Measurements from ENCODE around the gene BCL2L14. TPM values are rescaled to one million over a fixed set of nuclear protein-coding genes. Genes with fewer than 3 reads are reported as not detected.

Gene BCL2L14
- total RNA-seq, 2 experiments from 2014 or later, result 0.28 to 0.38 TPM

- H3K27ac ChIP-seq (ENCODE audit: low read depth in 1 of 2, low read length in 2 of 2), result no peak overlapping the region
Observed at GRCh38 chr12:12072064-12072760, 1.5 kb downstream of the BCL2L14 start.

GRCh38 chr12:12079291-12079690 lies 8.6 kb downstream of the BCL2L14 start:
- DNase-seq (no peak), ATAC-seq (ENCODE audit: poor library complexity) (no peak)
- H3K9me3 ChIP-seq (ENCODE audit: control insufficient read depth in 1 of 2, insufficient read depth in 1 of 2, low read length in 2 of 2), result no peaks in the 10 kb centered on the region
- H3K4me1 Mint-ChIP-seq (ENCODE audit: low read depth), result no peaks in the 10 kb centered on the region
- H3K9me3 Mint-ChIP-seq, result no peaks in the 10 kb centered on the region
- H3K4me3 Mint-ChIP-seq, result no peak overlapping the region
- ChIA-PET POLR2A (no interaction called here), CTCF (no interaction called here)
- H3K27ac ChIP-seq (ENCODE audit: low read depth in 1 of 2, low read length in 2 of 2), result no peak overlapping the region
- H3K36me3 Mint-ChIP-seq (ENCODE audit: low read depth), result no peaks in the 10 kb centered on the region
- no peak for TF ChIP-seq CTCF (IDR thresholded peaks at IDR 0.05)
- no peak overlapping the region for H3K4me3 ChIP-seq (ENCODE audit: low read length)
- no peaks in the 10 kb centered on the region for H3K36me3 ChIP-seq (ENCODE audit: insufficient read depth, low read length)
- intact Hi-C loops (cut with DNase I, micrococcal nuclease), result no loop called here
- no peaks in the 10 kb centered on the region for H3K27me3 ChIP-seq (ENCODE audit: control insufficient read depth in 1 of 2, insufficient read depth in 2 of 2, low read length in 2 of 2)
- no peak overlapping the region for H3K27ac Mint-ChIP-seq
- no peaks in the 10 kb centered on the region for H3K4me1 ChIP-seq (ENCODE audit: insufficient read depth, low read length)
- no peaks in the 10 kb centered on the region for H3K27me3 Mint-ChIP-seq

More at GRCh38 chr12:12072064-12072760, 1.5 kb downstream of the BCL2L14 start:
- TF ChIP-seq CTCF (IDR thresholded peaks at IDR 0.05), result no peak
- H3K9me3 ChIP-seq (ENCODE audit: control insufficient read depth in 1 of 2, insufficient read depth in 1 of 2, low read length in 2 of 2), result no peaks in the 10 kb centered on the region
- H3K27me3 ChIP-seq (ENCODE audit: control insufficient read depth in 1 of 2, insufficient read depth in 2 of 2, low read length in 2 of 2), result no peaks in the 10 kb centered on the region
- peaks cover 13% of the 10 kb centered on the region for H3K4me1 ChIP-seq (ENCODE audit: insufficient read depth, low read length)
- H3K27me3 Mint-ChIP-seq, result no peaks in the 10 kb centered on the region
- ChIA-PET POLR2A (interaction anchor here (0.9 to 1.6 kb wide), 2 partner anchors 10 to 194 kb away, joined by 3 to 7 read pairs; partner anchors contain the start of gene LRP6), CTCF (no interaction called here)
- no peaks in the 10 kb centered on the region for H3K36me3 Mint-ChIP-seq (ENCODE audit: low read depth)
- intact Hi-C loops (cut with DNase I, micrococcal nuclease), result no loop called here
- DNase-seq (peak; percentile 1 to 62 (median 30)), ATAC-seq (ENCODE audit: poor library complexity) (peak; percentile 69)
- peak overlapping the region; percentile 59 for H3K4me3 Mint-ChIP-seq
- H3K27ac Mint-ChIP-seq, result no peak overlapping the region
- peak overlapping the region; percentile 47 for H3K4me3 ChIP-seq (ENCODE audit: low read length)
- peaks cover 21% of the 10 kb centered on the region for H3K4me1 Mint-ChIP-seq (ENCODE audit: low read depth)
- H3K9me3 Mint-ChIP-seq, result no peaks in the 10 kb centered on the region
- H3K36me3 ChIP-seq (ENCODE audit: insufficient read depth, low read length), result no peaks in the 10 kb centered on the region

GRCh38 chr12:12081836-12082497 lies 11.2 kb downstream of the BCL2L14 start:
- no peaks in the 10 kb centered on the region for H3K27me3 Mint-ChIP-seq
- ChIA-PET CTCF (interaction anchor here (0.8 kb wide), 1 partner anchor 9 kb away, joined by 3 read pairs; no protein-coding TSS in a partner anchor), POLR2A (interaction anchor here (1.1 kb wide), 1 partner anchor 10 kb away, joined by 3 read pairs; no protein-coding TSS in a partner anchor)
- no peaks in the 10 kb centered on the region for H3K9me3 ChIP-seq (ENCODE audit: control insufficient read depth in 1 of 2, insufficient read depth in 1 of 2, low read length in 2 of 2)
- H3K27ac ChIP-seq (ENCODE audit: low read depth in 1 of 2, low read length in 2 of 2), result no peak overlapping the region
- no peaks in the 10 kb centered on the region for H3K36me3 Mint-ChIP-seq (ENCODE audit: low read depth)
- no peaks in the 10 kb centered on the region for H3K4me1 ChIP-seq (ENCODE audit: insufficient read depth, low read length)
- no peak overlapping the region for H3K4me3 ChIP-seq (ENCODE audit: low read length)
- DNase-seq (peak in 3 of 14 experiments; percentile 18 to 28 (median 23)), ATAC-seq (ENCODE audit: poor library complexity) (no peak)
- no peaks in the 10 kb centered on the region for H3K36me3 ChIP-seq (ENCODE audit: insufficient read depth, low read length)
- intact Hi-C loops (cut with DNase I, micrococcal nuclease), result loop anchor here in 1 of 2 experiments (5.0 kb wide), 1 partner anchor 245 kb away; no protein-coding TSS in a partner anchor
- H3K27ac Mint-ChIP-seq, result no peak overlapping the region
- no peak for TF ChIP-seq CTCF (IDR thresholded peaks at IDR 0.05)
- no peaks in the 10 kb centered on the region for H3K27me3 ChIP-seq (ENCODE audit: control insufficient read depth in 1 of 2, insufficient read depth in 2 of 2, low read length in 2 of 2)
- H3K4me3 Mint-ChIP-seq, result no peak overlapping the region
- no peaks in the 10 kb centered on the region for H3K4me1 Mint-ChIP-seq (ENCODE audit: low read depth)
- no peaks in the 10 kb centered on the region for H3K9me3 Mint-ChIP-seq

Data from CD4-positive, alpha-beta T cell (primary cell).